Endothelial cell of umbilical vein (primary cell): ENCODE measurements around the gene DGKB. TPM values are rescaled to one million over a fixed set of nuclear protein-coding genes. Genes with fewer than 3 reads are reported as not detected.
A peak's percentile ranks its signal among the peaks of the same experiment; 100 is the strongest.

Experiments
- BruUV-seq: library from RNA; stranded (reverse); fragments of 400-500 nt; replicated peaks from 2 replicates; lab custom pipeline; 2021; lab: Mats Ljungman, UMichigan
- CTCF ChIA-PET: fragments of 300-600, 350-600 bp; sonication (Branson Sonifier 250); formaldehyde crosslinking; loops from one replicate; lab custom pipeline; 2021; ENCODE audit warnings: antibody characterized with exemption, inconsistent platforms; lab: Charles Lee
- POLR2A ChIA-PET: fragments of 300-600, 350-600 bp; sonication (Branson Sonifier 250); formaldehyde crosslinking; loops from one replicate; lab custom pipeline; 2021; ENCODE audit warnings: antibody characterized with exemption, inconsistent platforms; lab: Charles Lee
- DNase-seq: peaks from one replicate; pipeline ENCODE4 v3.0.0-alpha.2; 2011; ENCODE audit warnings: low read depth, low spot score
- FAIRE-seq: peaks from 2 replicates; lab custom pipeline; 2011; peaks lifted over from hg19 to GRCh38; lab: Jason Lieb, UNC
- H2AFZ ChIP-seq: 2 replicates; pipeline ENCODE4 v1.6.0; 2012; ENCODE audit warnings: low read depth, low read length, control low read depth, inconsistent platforms
- H3K27ac ChIP-seq: 2 replicates; pipeline ENCODE4 v1.5.1; 2011; ENCODE audit warnings: low read depth, mild to moderate bottlenecking, control low read depth, low read length, moderate library complexity; ENCODE audit not compliant: insufficient read depth
- H3K27me3 ChIP-seq, 2 experiments: 2 replicates each; pipeline versions ENCODE4 v1.6.0 to v1.6.1; 2011; ENCODE audit warnings: low read length in 2 of 2, mixed read lengths in 1 of 2; ENCODE audit not compliant: control insufficient read depth in 2 of 2, insufficient read depth in 2 of 2
- H3K36me3 ChIP-seq, 2 experiments: 2 replicates in 1 of 2; 3 replicates in 1 of 2; pipeline ENCODE4 v1.5.1; 2011; ENCODE audit warnings: low read length in 2 of 2, mild to moderate bottlenecking in 1 of 2, moderate library complexity in 1 of 2; ENCODE audit not compliant: control insufficient read depth in 2 of 2, insufficient read depth in 2 of 2; ENCODE audit errors: extremely low read depth in 1 of 2
- H3K4me1 ChIP-seq: 3 replicates; pipeline ENCODE4 v1.5.1; 2011; ENCODE audit warnings: mild to moderate bottlenecking, low read length; ENCODE audit not compliant: control insufficient read depth, insufficient read depth; ENCODE audit errors: extremely low read depth
- H3K4me2 ChIP-seq: 2 replicates; pipeline ENCODE4 v1.6.1; 2011; ENCODE audit warnings: low read length, control low read depth, mixed read lengths; ENCODE audit not compliant: insufficient read depth
- H3K4me3 ChIP-seq, 3 experiments: fragments of 200-600 bp in 1 of 3; sonication (generic), shearing (Covaris generic) in 1 of 3; replicated peaks in 1 of 3; 2 replicates each; pipeline ENCODE4 v1.5.1; 2011 to 2016; ENCODE audit warnings: control low read depth in 3 of 3, low read length in 3 of 3, mild to moderate bottlenecking in 2 of 3, inconsistent platforms in 1 of 3, low read depth in 1 of 3, moderate library complexity in 1 of 3; ENCODE audit not compliant: insufficient read depth in 1 of 3
- H3K79me2 ChIP-seq: 2 replicates; pipeline ENCODE4 v1.6.0; 2012; ENCODE audit warnings: low read length, inconsistent platforms; ENCODE audit not compliant: control insufficient read depth, insufficient read depth
- H3K9ac ChIP-seq: replicated peaks from 2 replicates; pipeline ENCODE3; 2011; ENCODE audit warnings: low read length, control low read depth; ENCODE audit not compliant: insufficient read depth; ENCODE audit errors: extremely low read depth
- H3K9me1 ChIP-seq: replicated peaks from 3 replicates; pipeline ENCODE4 v1.6.0; 2011; ENCODE audit warnings: mild to moderate bottlenecking, low read length; ENCODE audit not compliant: control insufficient read depth, insufficient read depth; ENCODE audit errors: extremely low read depth
- H3K9me3 ChIP-seq: replicated peaks from 2 replicates; pipeline ENCODE4 v1.5.1; 2012; ENCODE audit warnings: low read length, inconsistent platforms; ENCODE audit not compliant: control insufficient read depth, insufficient read depth
- H4K20me1 ChIP-seq: replicated peaks from 2 replicates; pipeline ENCODE3; 2011; ENCODE audit warnings: mild to moderate bottlenecking, low read length; ENCODE audit not compliant: control insufficient read depth, insufficient read depth; ENCODE audit errors: extremely low read depth
- CTCF ChIP-seq, 2 donors: IDR thresholded peaks; 1 replicate in 1 of 2; 2 replicates in 1 of 2; pipeline ENCODE4 v1.5.1; 2011; ENCODE audit warnings: low read length in 2 of 2, mild to moderate bottlenecking in 2 of 2, moderate library complexity in 2 of 2, control low read depth in 1 of 2, inconsistent platforms in 1 of 2, low read depth in 1 of 2; ENCODE audit not compliant: insufficient read depth in 1 of 2; ENCODE audit errors: extremely low read depth in 1 of 2
- EZH2 ChIP-seq: IDR thresholded peaks from 2 replicates; pipeline ENCODE4 v1.6.1; 2012; ENCODE audit warnings: borderline replicate concordance, low read depth, mild to moderate bottlenecking, moderate library complexity, low read length, inconsistent platforms; ENCODE audit not compliant: severe bottlenecking
- FOS ChIP-seq: IDR thresholded peaks from 2 replicates; pipeline ENCODE4 v1.6.1; 2011; ENCODE audit warnings: mild to moderate bottlenecking, low read length, moderate library complexity, borderline replicate concordance; ENCODE audit not compliant: insufficient read depth
- GATA2 ChIP-seq: IDR thresholded peaks from 2 replicates; pipeline ENCODE4 v1.7.0; 2011; ENCODE audit warnings: low read depth, mild to moderate bottlenecking, moderate library complexity, mixed read lengths, low read length; ENCODE audit not compliant: insufficient read length, insufficient read depth
- JUN ChIP-seq: IDR thresholded peaks from 2 replicates; pipeline ENCODE4 v1.6.1; 2011; ENCODE audit warnings: borderline replicate concordance, low read depth; ENCODE audit not compliant: insufficient read length, insufficient read depth
- MAX ChIP-seq: IDR thresholded peaks from 2 replicates; pipeline ENCODE4 v1.6.1; 2011; ENCODE audit not compliant: insufficient read depth, insufficient read length
- MYC ChIP-seq: IDR thresholded peaks from one replicate; pipeline ENCODE4 v1.6.1; 2011; ENCODE audit warnings: mild to moderate bottlenecking, low read depth, low read length
- POLR2A ChIP-seq: IDR thresholded peaks from 2 replicates; pipeline ENCODE4 v1.6.1; 2012; ENCODE audit warnings: low read depth, mild to moderate bottlenecking, control low read depth, low read length
- POLR2AphosphoS5 ChIP-seq: IDR thresholded peaks from 2 replicates; pipeline ENCODE4 v1.6.1; 2012; ENCODE audit warnings: low read depth, mild to moderate bottlenecking, control low read depth, low read length, moderate library complexity; ENCODE audit not compliant: insufficient read depth
- dilution Hi-C: fragments of 300-500 bp; cut with MboI; formaldehyde crosslinking; loops from one replicate; pipeline ENCODE4 v1.15.0; 2019; ENCODE audit warnings: low sequenced_read_pairs; ENCODE audit not compliant: extremely low pct_ligation_motif_present
- intact Hi-C: fragments of 100-400 bp; cut with micrococcal nuclease; formaldehyde crosslinking; loops from one replicate; pipeline ENCODE4 v1.10.0; 2022
- polyA plus RNA-seq, 4 experiments: library from polyadenylated mRNA; depleted of rRNA in 3 of 4; stranded (reverse) in 3 of 4; unstranded in 1 of 4; fragments of >200 nt; gene quantifications; 2 replicates each; pipeline versions ENCODE4 v1.2.1 to v1.2.3, GENCODE V29; 2011 to 2012; ENCODE audit warnings: missing spikeins in 1 of 4
- total RNA-seq: library from RNA; stranded (reverse); gene quantifications from 2 replicates; pipeline ENCODE4 v1.2.3, GENCODE V29; 2021

DGKB gene
- total and polyA plus RNA-seq, 2 donors (not counting 3 experiments of a cell fraction or from before 2014, with no cell fraction given), result not detected

GRCh38 chr7:14777806-14778205, 124.7 kb downstream of the DGKB start:
- Histone ChIP-seq H3K9ac (no peak overlapping the region), H3K27me3 (no peaks in the 10 kb centered on the region), H3K36me3 (no peaks in the 10 kb centered on the region), H2AFZ (no peak overlapping the region), H3K4me1 (no peaks in the 10 kb centered on the region), H3K79me2 (no peaks in the 10 kb centered on the region), H3K9me1 (no peaks in the 10 kb centered on the region), H3K4me2 (no peak overlapping the region), H3K9me3 (no peaks in the 10 kb centered on the region), H4K20me1 (no peaks in the 10 kb centered on the region), H3K4me3 (no peak overlapping the region), H3K27ac (no peak overlapping the region)
- DNase-seq (no peak), FAIRE-seq (peak; percentile 59)
- POLR2A ChIA-PET, result no interaction called here
- intact Hi-C loops, result no loop called here
- dilution Hi-C loops, result no loop called here
- BruUV-seq, result no TSS peak
- TF ChIP-seq POLR2A (no peak), MYC (no peak), POLR2AphosphoS5 (no peak), JUN (no peak), FOS (no peak), GATA2 (no peak), CTCF (IDR thresholded peaks at IDR 0.05; ENCODE audit: extremely low read depth in 1 of 2, insufficient read depth in 1 of 2, low read depth in 1 of 2, low read length in 2 of 2) (no peak), MAX (no peak), EZH2 (no peak)
- CTCF ChIA-PET, result no interaction called here
